HEK293T (cell line): Measurements from ENCODE around the gene NBEA.

Source experiments
- BHLHE40 ChIP-seq: fragments of 450-650 bp; IDR thresholded peaks from 2 replicates; pipeline ENCODE4 v1.6.1; 2016; ENCODE audit warnings: mild to moderate bottlenecking, moderate library complexity, borderline replicate concordance
- ELF4 ChIP-seq: fragments of 450-650 bp; IDR thresholded peaks from 2 replicates; pipeline ENCODE4 v1.6.1; 2017; ENCODE audit warnings: antibody characterized with exemption
- FOXA1 ChIP-seq: fragments of 450-650 bp; IDR thresholded peaks from 2 replicates; pipeline ENCODE4 v1.6.1; 2016; ENCODE audit warnings: mild to moderate bottlenecking
- FOXM1 ChIP-seq: fragments of 450-650 bp; IDR thresholded peaks from 2 replicates; pipeline ENCODE4 v1.6.1; 2017; ENCODE audit warnings: mild to moderate bottlenecking, borderline replicate concordance
- LEF1 ChIP-seq: fragments of 450-650 bp; IDR thresholded peaks from 2 replicates; pipeline ENCODE4 v1.6.1; 2017; ENCODE audit warnings: mild to moderate bottlenecking, borderline replicate concordance
- SP1 ChIP-seq: fragments of 450-650 bp; IDR thresholded peaks from 2 replicates; pipeline ENCODE4 v1.6.1; 2017
- TARDBP ChIP-seq: fragments of 450-650 bp; IDR thresholded peaks from 2 replicates; pipeline ENCODE4 v1.6.1; 2016

GRCh38 chr13:35646056-35646774, 704.1 kb downstream of the NBEA start:
- TF ChIP-seq FOXA1 (no peak), BHLHE40 (no peak), TARDBP (no peak), SP1 (no peak), LEF1 (no peak), FOXM1 (no peak), ELF4 (no peak)
